ENCODE results near the gene LPP. TPM values are rescaled to one million over a fixed set of nuclear protein-coding genes. Genes with fewer than 3 reads are reported as not detected.

The LPP gene
- total RNA-seq, 4 donors from 2014 or later: 1,872 to 3,079 (median 2,300) TPM

- Histone ChIP-seq H3K4me1 (peaks cover 16 to 41% (median 32%) of the 10 kb centered on the region in 4 donors), H3K27ac (replicated peaks in 1 of 4) (peak overlapping the region; percentile 0 to 29 (median 13)), H3K9me3 (no peaks in the 10 kb centered on the region), H3K4me3 (no peak overlapping the region), H3K27me3 (no peaks in the 10 kb centered on the region), H3K36me3 (peaks cover 0 to 47% (median 7%) of the 10 kb centered on the region in 4 donors)
- TF ChIP-seq EP300 (IDR thresholded peaks at IDR 0.05) (no peak), POLR2A (IDR thresholded peaks at IDR 0.05; ENCODE audit: low read depth) (no peak), CTCF (IDR thresholded peaks at IDR 0.05) (no peak), POLR2AphosphoS5 (IDR thresholded peaks at IDR 0.05) (peak in 1 of 2 donors; percentile 4)
- no peak for DNase-seq (ENCODE audit: extremely low spot score)
- intact Hi-C loops (cut with DNase I): no loop called here
- 65% methylated on average over 14 of the region's 14 CpGs for WGBS
These were observed 734.5 kb downstream of the LPP start for GRCh38 chr3:188888321-188889053.

GRCh38 chr3:188889054-188889491 lies 735.1 kb downstream of the LPP start:
- WGBS: 67% methylated on average over 4 of the region's 4 CpGs
- DNase-seq (ENCODE audit: extremely low spot score): no peak
- no peaks in the 10 kb centered on the region for H3K9me3 ChIP-seq
- H3K36me3 ChIP-seq: peaks cover 0 to 42% (median 6%) of the 10 kb centered on the region in 4 donors
- intact Hi-C loops (cut with DNase I): no loop called here
- H3K27me3 ChIP-seq: no peaks in the 10 kb centered on the region
- peaks cover 11 to 35% (median 30%) of the 10 kb centered on the region in 4 donors for H3K4me1 ChIP-seq
- no peak for TF ChIP-seq CTCF (IDR thresholded peaks at IDR 0.05)
- TF ChIP-seq POLR2A (IDR thresholded peaks at IDR 0.05; ENCODE audit: low read depth): no peak
- no peak for TF ChIP-seq EP300 (IDR thresholded peaks at IDR 0.05)
- no peak for TF ChIP-seq POLR2AphosphoS5 (IDR thresholded peaks at IDR 0.05)
- peak overlapping the region in 3 of 4 donors; percentile 1 to 29 (median 2) for H3K27ac ChIP-seq (replicated peaks in 1 of 4)
- H3K4me3 ChIP-seq: no peak overlapping the region

GRCh38 chr3:188890572-188891270 lies 736.8 kb downstream of the LPP start:
- H3K9me3 ChIP-seq: no peaks in the 10 kb centered on the region
- intact Hi-C loops (cut with DNase I): no loop called here
- peaks cover 0 to 29% (median 2%) of the 10 kb centered on the region in 4 donors for H3K36me3 ChIP-seq
- no peak for TF ChIP-seq CTCF (IDR thresholded peaks at IDR 0.05)
- TF ChIP-seq POLR2AphosphoS5 (IDR thresholded peaks at IDR 0.05): no peak
- no peak for TF ChIP-seq EP300 (IDR thresholded peaks at IDR 0.05)
- no peak for TF ChIP-seq POLR2A (IDR thresholded peaks at IDR 0.05; ENCODE audit: low read depth)
- no peak overlapping the region for H3K27ac ChIP-seq (replicated peaks in 1 of 4)
- WGBS: 91% methylated on average over 2 of the region's 2 CpGs
- H3K4me1 ChIP-seq: peaks cover 10 to 28% (median 27%) of the 10 kb centered on the region in 4 donors
- DNase-seq (ENCODE audit: extremely low spot score): no peak
- no peak overlapping the region for H3K4me3 ChIP-seq
- H3K27me3 ChIP-seq: no peaks in the 10 kb centered on the region

GRCh38 chr3:188899881-188900280 lies 745.9 kb downstream of the LPP start:
- Histone ChIP-seq H3K27me3 (no peaks in the 10 kb centered on the region), H3K4me1 (peaks cover 12 to 43% (median 31%) of the 10 kb centered on the region in 4 donors), H3K27ac (replicated peaks in 1 of 4) (peak overlapping the region; percentile 47 to 71 (median 58)), H3K4me3 (no peak overlapping the region), H3K9me3 (no peaks in the 10 kb centered on the region), H3K36me3 (peaks cover 0 to 4% (median 0%) of the 10 kb centered on the region in 4 donors)
- 48% methylated on average over 6 of the region's 6 CpGs for WGBS
- DNase-seq (ENCODE audit: extremely low spot score): no peak
- intact Hi-C loops (cut with DNase I): no loop called here
- TF ChIP-seq POLR2AphosphoS5 (IDR thresholded peaks at IDR 0.05) (no peak), POLR2A (IDR thresholded peaks at IDR 0.05; ENCODE audit: low read depth) (no peak), EP300 (IDR thresholded peaks at IDR 0.05) (no peak), CTCF (IDR thresholded peaks at IDR 0.05) (no peak)
